Gastrocnemius medialis (tissue), 4 donors: ENCODE measurements around the gene CUX1.

ENCODE experiments used
- CTCF ChIP-seq, 5 experiments: fragments of 450-650 bp in 3 of 5; fragments of 200-600 bp in 2 of 5; sonication (generic) in 2 of 5; IDR thresholded peaks in 4 of 5; conservative IDR thresholded peaks in 1 of 5; 1 replicate in 4 of 5; 2 replicates in 1 of 5; pipeline ENCODE4 v1.5.1; 2016 to 2019; ENCODE audit warnings: antibody characterized with exemption in 5 of 5, mild to moderate bottlenecking in 3 of 5, moderate library complexity in 3 of 5
- POLR2A ChIP-seq, 2 donors: fragments of 450-650 bp; IDR thresholded peaks; one replicate each; pipeline ENCODE4 v1.6.1; 2017; ENCODE audit warnings: antibody characterized with exemption in 2 of 2, mild to moderate bottlenecking in 2 of 2, moderate library complexity in 2 of 2

- TF ChIP-seq CTCF (IDR thresholded peaks at IDR 0.05 in 4 of 5, conservative IDR thresholded peaks at IDR 0.05 in 1 of 5) (no peak), POLR2A (IDR thresholded peaks at IDR 0.05) (no peak)
Observed at GRCh38 chr7:101871351-101871750, 53.9 kb downstream of the CUX1 start.
